HEK293 (cell line): ENCODE data around the gene PUS7.

Experiments
- CTCF ChIA-PET: fragments of 350-600 bp; formaldehyde crosslinking; extraction: SDS; loops from one replicate; lab custom pipeline; 2021; ENCODE audit warnings: antibody characterized with exemption; lab: Yijun Ruan, JAX
- POLR2A ChIA-PET: fragments of 300-600 bp; formaldehyde crosslinking; extraction: SDS; loops from one replicate; lab custom pipeline; 2020; ENCODE audit warnings: antibody characterized with exemption, inconsistent platforms; lab: Yijun Ruan, JAX
- H3K27ac ChIP-seq: fragments of 200-500 bp; sonication (Bioruptor generic); 2 replicates; pipeline ENCODE4 v1.5.1; 2014; ENCODE audit warnings: low read depth, low read length, control low read depth, inconsistent platforms; ENCODE audit errors: extremely low read depth
- H3K36me3 ChIP-seq, 2 experiments: fragments of 200-500 bp in 1 of 2; sonication (Bioruptor generic) in 1 of 2; 1 replicate in 1 of 2; 2 replicates in 1 of 2; pipeline ENCODE4 v1.5.1; 2014 to 2017; ENCODE audit warnings: inconsistent platforms in 2 of 2, low read length in 2 of 2; ENCODE audit not compliant: control insufficient read depth in 2 of 2, insufficient read depth in 1 of 2
- H3K4me1 ChIP-seq: fragments of 200-500 bp; sonication (Bioruptor generic); 2 replicates; pipeline ENCODE4 v1.5.1; 2014; ENCODE audit warnings: mild to moderate bottlenecking, low read length, inconsistent platforms; ENCODE audit not compliant: control insufficient read depth, insufficient read depth
- H3K4me3 ChIP-seq: 2 replicates; pipeline ENCODE4 v1.5.1; 2011; ENCODE audit warnings: low read depth, mild to moderate bottlenecking, control low read depth, low read length, moderate library complexity
- H3K9me3 ChIP-seq: fragments of 200-500 bp; sonication (Bioruptor generic); 2 replicates; pipeline ENCODE4 v1.5.1; 2014; ENCODE audit warnings: low read depth, low read length, inconsistent platforms; ENCODE audit not compliant: control insufficient read depth, insufficient read depth
- HOXA7 ChIP-seq: sonication (generic); formaldehyde crosslinking; IDR thresholded peaks from 2 replicates; pipeline ENCODE4 v1.8.1; 2022; ENCODE audit warnings: missing genetic modification reagents, borderline replicate concordance
- KLF1 ChIP-seq: fragments of 450-650 bp; formaldehyde crosslinking; IDR thresholded peaks from 2 replicates; pipeline ENCODE4 v1.5.1; 2016; ENCODE audit warnings: missing biosample characterization, missing genetic modification characterization
- MEIS1 ChIP-seq: sonication (generic); formaldehyde crosslinking; IDR thresholded peaks from 2 replicates; pipeline ENCODE4 v1.8.1; 2022; ENCODE audit warnings: missing genetic modification reagents, mild to moderate bottlenecking, borderline replicate concordance
- PRDM1 ChIP-seq: fragments of 450-650 bp; formaldehyde crosslinking; IDR thresholded peaks from 2 replicates; pipeline ENCODE4; 2016; ENCODE audit warnings: missing biosample characterization, missing genetic modification characterization
- RBAK ChIP-seq: fragments of 450-650 bp; formaldehyde crosslinking; IDR thresholded peaks from 2 replicates; pipeline ENCODE4 v1.5.1; 2016; ENCODE audit warnings: missing biosample characterization, missing genetic modification characterization
- SCRT2 ChIP-seq: fragments of 450-650 bp; formaldehyde crosslinking; IDR thresholded peaks from 2 replicates; pipeline ENCODE4 v1.5.1; 2016; ENCODE audit warnings: missing biosample characterization, missing genetic modification characterization
- YY1 ChIP-seq: fragments of 450-650 bp; formaldehyde crosslinking; IDR thresholded peaks from 2 replicates; pipeline ENCODE4 v1.5.1; 2018; ENCODE audit warnings: missing biosample characterization, missing genetic modification characterization
- YY2 ChIP-seq: fragments of 450-650 bp; formaldehyde crosslinking; IDR thresholded peaks from 2 replicates; pipeline ENCODE4 v1.5.1; 2016; ENCODE audit warnings: missing biosample characterization, missing genetic modification characterization
- ZBTB17 ChIP-seq: fragments of 450-650 bp; formaldehyde crosslinking; IDR thresholded peaks from 2 replicates; pipeline ENCODE4 v1.5.1; 2016; ENCODE audit warnings: missing biosample characterization, missing genetic modification characterization
- ZFP69B ChIP-seq: fragments of 450-650 bp; formaldehyde crosslinking; IDR thresholded peaks from 2 replicates; pipeline ENCODE4 v1.5.1; 2016; ENCODE audit warnings: missing biosample characterization, missing genetic modification characterization
- ZIC2 ChIP-seq: fragments of 450-650 bp; formaldehyde crosslinking; IDR thresholded peaks from 2 replicates; pipeline ENCODE4 v1.5.1; 2016; ENCODE audit warnings: missing biosample characterization, missing genetic modification characterization
- ZNF133 ChIP-seq: fragments of 450-650 bp; formaldehyde crosslinking; IDR thresholded peaks from 2 replicates; pipeline ENCODE4 v1.5.1; 2016; ENCODE audit warnings: missing biosample characterization, missing genetic modification characterization
- ZNF211 ChIP-seq: fragments of 450-650 bp; formaldehyde crosslinking; IDR thresholded peaks from 2 replicates; pipeline ENCODE4 v1.5.1; 2016; ENCODE audit warnings: low read depth, missing biosample characterization, missing genetic modification characterization
- ZNF223 ChIP-seq: fragments of 450-650 bp; formaldehyde crosslinking; IDR thresholded peaks from 2 replicates; pipeline ENCODE4 v1.5.1; 2016; ENCODE audit warnings: missing biosample characterization, missing genetic modification characterization
- ZNF302 ChIP-seq: fragments of 450-650 bp; formaldehyde crosslinking; IDR thresholded peaks from 2 replicates; pipeline ENCODE4 v1.5.1; 2016; ENCODE audit warnings: missing biosample characterization, missing genetic modification characterization, low read depth
- ZNF311 ChIP-seq: fragments of 450-650 bp; formaldehyde crosslinking; IDR thresholded peaks from 2 replicates; pipeline ENCODE4 v1.5.1; 2017; ENCODE audit warnings: missing biosample characterization, missing genetic modification characterization, borderline replicate concordance
- ZNF341 ChIP-seq: fragments of 450-650 bp; formaldehyde crosslinking; IDR thresholded peaks from 2 replicates; pipeline ENCODE4; 2016; ENCODE audit warnings: low read depth, missing biosample characterization, missing genetic modification characterization
- ZNF423 ChIP-seq: fragments of 450-650 bp; formaldehyde crosslinking; IDR thresholded peaks from 2 replicates; pipeline ENCODE4 v1.5.1; 2016; ENCODE audit warnings: missing biosample characterization, missing genetic modification characterization
- ZNF433 ChIP-seq: fragments of 450-650 bp; formaldehyde crosslinking; IDR thresholded peaks from 2 replicates; pipeline ENCODE4 v1.5.1; 2016; ENCODE audit warnings: missing biosample characterization, missing genetic modification characterization, low read depth
- ZNF585B ChIP-seq: fragments of 450-650 bp; formaldehyde crosslinking; IDR thresholded peaks from 2 replicates; pipeline ENCODE4 v1.5.1; 2016; ENCODE audit warnings: missing biosample characterization, missing genetic modification characterization
- ZNF707 ChIP-seq: fragments of 450-650 bp; formaldehyde crosslinking; IDR thresholded peaks from 2 replicates; pipeline ENCODE4 v1.5.1; 2016; ENCODE audit warnings: missing biosample characterization, missing genetic modification characterization
- TF ChIP-seq, protein P1 (sequence below): fragments of 450-650 bp; formaldehyde crosslinking; IDR thresholded peaks from 2 replicates; pipeline ENCODE4 v1.5.1; 2016; ENCODE audit warnings: missing biosample characterization, missing genetic modification characterization, borderline replicate concordance

Gene PUS7

GRCh38 chr7:105565190-105565589 is 43.1 kb upstream of the PUS7 start (continued):
- TF ChIP-seq KLF1 (no peak), ZNF223 (tag by site-specific recombination) (no peak), ZNF423 (tag by site-specific recombination) (no peak), PRDM1 (tag by site-specific recombination) (no peak)

- no peaks in the 10 kb centered on the region for H3K4me1 ChIP-seq
- H3K36me3 ChIP-seq: peaks cover 46 to 77% of the 10 kb centered on the region in 2 experiments
- H3K4me3 ChIP-seq: no peak overlapping the region
- POLR2A ChIA-PET: no interaction called here
- no peak overlapping the region for H3K27ac ChIP-seq
- H3K9me3 ChIP-seq: no peaks in the 10 kb centered on the region
- TF ChIP-seq SCRT2 (peak; percentile 63), ZBTB17 (no peak)
- CTCF ChIA-PET: no interaction called here
These were observed 37.9 kb upstream of the PUS7 start for GRCh38 chr7:105559926-105560325.

DNA sequence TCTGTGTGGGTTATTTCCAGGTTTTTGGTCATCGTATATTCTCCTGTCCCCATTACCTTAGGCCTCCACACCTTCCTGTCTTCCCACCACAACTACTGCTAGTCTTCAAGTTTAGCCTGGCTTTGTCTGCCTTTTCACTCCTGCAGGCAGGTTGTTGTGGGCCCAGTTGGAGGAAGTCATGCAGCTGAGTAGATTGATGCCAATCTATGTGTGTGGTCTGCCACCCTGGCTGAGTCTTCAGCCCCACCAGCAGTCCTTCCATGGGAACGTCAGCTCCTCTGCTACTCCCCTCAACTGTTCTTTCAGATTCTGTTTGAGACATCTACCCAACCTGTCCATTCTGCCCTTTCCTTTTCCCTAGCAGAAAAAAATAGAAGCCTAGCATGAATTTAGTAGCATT is 16.3 kb upstream of the PUS7 start:
- TF ChIP-seq ZIC2 (tag by site-specific recombination) (no peak), ZNF302 (tag by site-specific recombination) (no peak), ZNF211 (tag by site-specific recombination) (no peak)
- Histone ChIP-seq H3K36me3 (peaks cover 57 to 82% of the 10 kb centered on the region in 2 experiments), H3K27ac (no peak overlapping the region), H3K4me1 (no peaks in the 10 kb centered on the region), H3K4me3 (no peak overlapping the region), H3K9me3 (no peaks in the 10 kb centered on the region)
- POLR2A ChIA-PET: no interaction called here
- CTCF ChIA-PET: interaction anchor here (1.1 kb wide), 1 partner anchor 223 kb away, joined by 3 read pairs; no protein-coding TSS in a partner anchor

- H3K27ac ChIP-seq: peak overlapping the region; percentile 63; the same call in 1 of the 2 replicates
- CTCF ChIA-PET: interaction anchor here (0.6 to 2.0 kb wide), 7 partner anchors 14 to 698 kb away, joined by 3 to 9 read pairs (median 4); no protein-coding TSS in a partner anchor
- H3K4me3 ChIP-seq: peak overlapping the region; percentile 63
- no peak for TF ChIP-seq ZNF341
- TF ChIP-seq ZNF133: no peak
- no peak for TF ChIP-seq MEIS1 (CRISPR knock-in tag)
- TF ChIP-seq HOXA7 (CRISPR knock-in tag): no peak
- no peak for TF ChIP-seq ZFP69B
- no peak for TF ChIP-seq YY1
- no peak for TF ChIP-seq RBAK (tag by site-specific recombination)
- TF ChIP-seq ZNF707 (tag by site-specific recombination): no peak
- TF ChIP-seq ZNF585B: no peak
- no peak for TF ChIP-seq YY2 (tag by site-specific recombination)
- no peak for TF ChIP-seq ZNF433 (tag by site-specific recombination)
- no peak for TF ChIP-seq ZNF311 (tag by site-specific recombination)
- TF ChIP-seq, protein P1, sequence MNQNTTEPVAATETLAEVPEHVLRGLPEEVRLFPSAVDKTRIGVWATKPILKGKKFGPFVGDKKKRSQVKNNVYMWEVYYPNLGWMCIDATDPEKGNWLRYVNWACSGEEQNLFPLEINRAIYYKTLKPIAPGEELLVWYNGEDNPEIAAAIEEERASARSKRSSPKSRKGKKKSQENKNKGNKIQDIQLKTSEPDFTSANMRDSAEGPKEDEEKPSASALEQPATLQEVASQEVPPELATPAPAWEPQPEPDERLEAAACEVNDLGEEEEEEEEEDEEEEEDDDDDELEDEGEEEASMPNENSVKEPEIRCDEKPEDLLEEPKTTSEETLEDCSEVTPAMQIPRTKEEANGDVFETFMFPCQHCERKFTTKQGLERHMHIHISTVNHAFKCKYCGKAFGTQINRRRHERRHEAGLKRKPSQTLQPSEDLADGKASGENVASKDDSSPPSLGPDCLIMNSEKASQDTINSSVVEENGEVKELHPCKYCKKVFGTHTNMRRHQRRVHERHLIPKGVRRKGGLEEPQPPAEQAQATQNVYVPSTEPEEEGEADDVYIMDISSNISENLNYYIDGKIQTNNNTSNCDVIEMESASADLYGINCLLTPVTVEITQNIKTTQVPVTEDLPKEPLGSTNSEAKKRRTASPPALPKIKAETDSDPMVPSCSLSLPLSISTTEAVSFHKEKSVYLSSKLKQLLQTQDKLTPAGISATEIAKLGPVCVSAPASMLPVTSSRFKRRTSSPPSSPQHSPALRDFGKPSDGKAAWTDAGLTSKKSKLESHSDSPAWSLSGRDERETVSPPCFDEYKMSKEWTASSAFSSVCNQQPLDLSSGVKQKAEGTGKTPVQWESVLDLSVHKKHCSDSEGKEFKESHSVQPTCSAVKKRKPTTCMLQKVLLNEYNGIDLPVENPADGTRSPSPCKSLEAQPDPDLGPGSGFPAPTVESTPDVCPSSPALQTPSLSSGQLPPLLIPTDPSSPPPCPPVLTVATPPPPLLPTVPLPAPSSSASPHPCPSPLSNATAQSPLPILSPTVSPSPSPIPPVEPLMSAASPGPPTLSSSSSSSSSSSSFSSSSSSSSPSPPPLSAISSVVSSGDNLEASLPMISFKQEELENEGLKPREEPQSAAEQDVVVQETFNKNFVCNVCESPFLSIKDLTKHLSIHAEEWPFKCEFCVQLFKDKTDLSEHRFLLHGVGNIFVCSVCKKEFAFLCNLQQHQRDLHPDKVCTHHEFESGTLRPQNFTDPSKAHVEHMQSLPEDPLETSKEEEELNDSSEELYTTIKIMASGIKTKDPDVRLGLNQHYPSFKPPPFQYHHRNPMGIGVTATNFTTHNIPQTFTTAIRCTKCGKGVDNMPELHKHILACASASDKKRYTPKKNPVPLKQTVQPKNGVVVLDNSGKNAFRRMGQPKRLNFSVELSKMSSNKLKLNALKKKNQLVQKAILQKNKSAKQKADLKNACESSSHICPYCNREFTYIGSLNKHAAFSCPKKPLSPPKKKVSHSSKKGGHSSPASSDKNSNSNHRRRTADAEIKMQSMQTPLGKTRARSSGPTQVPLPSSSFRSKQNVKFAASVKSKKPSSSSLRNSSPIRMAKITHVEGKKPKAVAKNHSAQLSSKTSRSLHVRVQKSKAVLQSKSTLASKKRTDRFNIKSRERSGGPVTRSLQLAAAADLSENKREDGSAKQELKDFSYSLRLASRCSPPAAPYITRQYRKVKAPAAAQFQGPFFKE (tag by site-specific recombination): no peak
- H3K36me3 ChIP-seq: peaks cover 21 to 35% of the 10 kb centered on the region in 2 experiments
- no peaks in the 10 kb centered on the region for H3K9me3 ChIP-seq
- H3K4me1 ChIP-seq: no peaks in the 10 kb centered on the region; the same call in 1 of the 2 replicates
- POLR2A ChIA-PET: interaction anchor here (0.7 to 1.4 kb wide), 3 partner anchors 13 to 752 kb away, joined by 3 to 5 read pairs (median 3); partner anchors contain the start of gene NAMPT
These were observed 10.8 kb upstream of the PUS7 start for GRCh38 chr7:105532709-105533460.
